ENCODE results near the gene GRP. TPM values are rescaled to one million over a fixed set of nuclear protein-coding genes. Genes with fewer than 3 reads are reported as not detected.

Gene GRP
- total and polyA plus RNA-seq, 8 donors: 0.60 to 3.2 (median 1.5) TPM; not detected in 4

DNA sequence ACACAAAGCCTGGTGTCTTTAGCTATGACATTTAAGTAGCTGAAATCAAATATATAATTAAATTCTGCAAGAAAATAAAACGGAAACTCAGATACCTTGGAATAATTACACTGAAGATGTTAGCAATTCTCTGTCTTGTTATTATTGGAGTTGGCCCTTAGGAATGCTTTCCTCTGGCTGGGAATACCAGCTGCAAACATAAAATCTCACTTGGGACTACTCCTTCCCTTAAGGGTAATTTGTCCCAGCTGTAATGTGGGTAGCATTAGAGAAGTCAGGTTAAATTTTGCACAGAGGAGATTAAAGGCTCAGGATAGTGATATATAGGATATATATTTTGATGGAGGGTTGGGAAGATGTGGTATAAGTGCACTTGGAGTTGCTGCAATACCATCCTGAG lies 37.3 kb upstream of the GRP start:
- H3K27me3 ChIP-seq: peaks cover 0 to 11% (median 0%) of the 10 kb centered on the region in 3 donors
- DNase-seq: no peak
- no peaks in the 10 kb centered on the region for H3K9me3 ChIP-seq
- no peaks in the 10 kb centered on the region for H3K4me1 ChIP-seq
- H3K4me3 ChIP-seq: no peak overlapping the region
- no peaks in the 10 kb centered on the region for H3K36me3 ChIP-seq
- intact Hi-C loops (cut with DNase I; ENCODE audit: low total_unique reads): no loop called here
- H3K27ac ChIP-seq: no peak overlapping the region
- TF ChIP-seq POLR2AphosphoS5 (IDR thresholded peaks at IDR 0.05): no peak
- TF ChIP-seq, protein P1, sequence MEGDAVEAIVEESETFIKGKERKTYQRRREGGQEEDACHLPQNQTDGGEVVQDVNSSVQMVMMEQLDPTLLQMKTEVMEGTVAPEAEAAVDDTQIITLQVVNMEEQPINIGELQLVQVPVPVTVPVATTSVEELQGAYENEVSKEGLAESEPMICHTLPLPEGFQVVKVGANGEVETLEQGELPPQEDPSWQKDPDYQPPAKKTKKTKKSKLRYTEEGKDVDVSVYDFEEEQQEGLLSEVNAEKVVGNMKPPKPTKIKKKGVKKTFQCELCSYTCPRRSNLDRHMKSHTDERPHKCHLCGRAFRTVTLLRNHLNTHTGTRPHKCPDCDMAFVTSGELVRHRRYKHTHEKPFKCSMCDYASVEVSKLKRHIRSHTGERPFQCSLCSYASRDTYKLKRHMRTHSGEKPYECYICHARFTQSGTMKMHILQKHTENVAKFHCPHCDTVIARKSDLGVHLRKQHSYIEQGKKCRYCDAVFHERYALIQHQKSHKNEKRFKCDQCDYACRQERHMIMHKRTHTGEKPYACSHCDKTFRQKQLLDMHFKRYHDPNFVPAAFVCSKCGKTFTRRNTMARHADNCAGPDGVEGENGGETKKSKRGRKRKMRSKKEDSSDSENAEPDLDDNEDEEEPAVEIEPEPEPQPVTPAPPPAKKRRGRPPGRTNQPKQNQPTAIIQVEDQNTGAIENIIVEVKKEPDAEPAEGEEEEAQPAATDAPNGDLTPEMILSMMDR (IDR thresholded peaks at IDR 0.05): no peak
- no peak for TF ChIP-seq EP300 (IDR thresholded peaks at IDR 0.05)
- TF ChIP-seq POLR2A (IDR thresholded peaks at IDR 0.05): no peak
- 83 to 97% (median 92%) methylated on average over 1 of the region's 1 CpG for WGBS, 5 donors

DNA sequence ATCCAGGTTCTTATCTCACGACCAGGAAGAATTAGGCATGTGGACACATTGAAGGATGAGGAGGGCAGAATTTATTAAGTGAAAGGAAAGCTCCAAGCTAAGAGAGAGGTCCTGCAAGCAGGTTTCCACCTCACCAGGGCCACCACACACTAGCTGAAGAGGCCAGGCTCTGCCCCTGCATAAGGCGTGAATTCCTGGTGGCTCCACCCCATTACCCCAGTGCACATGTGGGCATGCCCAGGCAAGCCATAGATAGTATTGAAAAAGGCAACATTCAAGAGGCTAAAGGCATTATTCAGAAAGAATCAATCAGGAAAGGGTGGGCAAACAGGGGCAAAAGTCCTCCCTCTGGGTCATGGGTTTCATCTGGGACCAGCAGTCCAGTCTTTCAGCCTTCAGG lies 30.9 kb upstream of the GRP start:
- H3K27me3 ChIP-seq: no peaks in the 10 kb centered on the region
- TF ChIP-seq POLR2A (IDR thresholded peaks at IDR 0.05) (no peak), EP300 (IDR thresholded peaks at IDR 0.05) (no peak), POLR2AphosphoS5 (IDR thresholded peaks at IDR 0.05) (no peak)
- TF ChIP-seq, protein P1 (IDR thresholded peaks at IDR 0.05): no peak
- intact Hi-C loops (cut with DNase I; ENCODE audit: low total_unique reads): no loop called here
- H3K4me3 ChIP-seq: no peak overlapping the region
- H3K36me3 ChIP-seq: no peaks in the 10 kb centered on the region
- 70 to 89% (median 78%) methylated on average over 2 of the region's 2 CpGs for WGBS, 5 donors
- H3K27ac ChIP-seq: no peak overlapping the region
- no peaks in the 10 kb centered on the region for H3K4me1 ChIP-seq
- DNase-seq: no peak
- no peaks in the 10 kb centered on the region for H3K9me3 ChIP-seq

DNA sequence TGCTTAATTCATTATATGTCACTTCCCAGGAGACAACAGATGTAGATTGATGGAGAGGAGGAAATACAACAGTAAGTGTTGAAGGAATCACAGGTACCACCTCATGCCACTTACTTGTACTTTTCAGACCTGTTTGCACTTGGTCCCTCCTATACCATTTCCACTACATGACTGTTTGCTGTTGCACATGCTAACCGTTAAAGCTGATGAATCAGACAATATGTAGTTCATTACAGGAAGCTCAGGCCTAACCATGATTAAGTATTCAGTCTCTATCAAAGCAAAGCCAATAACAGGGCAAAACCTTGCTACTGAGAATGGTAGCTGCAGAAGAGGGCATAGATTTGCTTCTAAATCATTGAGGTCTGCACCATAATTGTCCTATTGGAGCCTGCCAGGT lies 30.2 kb upstream of the GRP start:
- Histone ChIP-seq H3K27me3 (no peaks in the 10 kb centered on the region), H3K36me3 (no peaks in the 10 kb centered on the region), H3K4me1 (no peaks in the 10 kb centered on the region), H3K9me3 (no peaks in the 10 kb centered on the region), H3K4me3 (no peak overlapping the region), H3K27ac (no peak overlapping the region)
- TF ChIP-seq, protein P1 (IDR thresholded peaks at IDR 0.05): no peak
- no peak for TF ChIP-seq POLR2A (IDR thresholded peaks at IDR 0.05)
- no peak for TF ChIP-seq EP300 (IDR thresholded peaks at IDR 0.05)
- TF ChIP-seq POLR2AphosphoS5 (IDR thresholded peaks at IDR 0.05): no peak
- intact Hi-C loops (cut with DNase I; ENCODE audit: low total_unique reads): no loop called here
- WGBS, 5 donors: 59 to 83% (median 72%) methylated on average over 1 of the region's 1 CpG
- DNase-seq: no peak

DNA sequence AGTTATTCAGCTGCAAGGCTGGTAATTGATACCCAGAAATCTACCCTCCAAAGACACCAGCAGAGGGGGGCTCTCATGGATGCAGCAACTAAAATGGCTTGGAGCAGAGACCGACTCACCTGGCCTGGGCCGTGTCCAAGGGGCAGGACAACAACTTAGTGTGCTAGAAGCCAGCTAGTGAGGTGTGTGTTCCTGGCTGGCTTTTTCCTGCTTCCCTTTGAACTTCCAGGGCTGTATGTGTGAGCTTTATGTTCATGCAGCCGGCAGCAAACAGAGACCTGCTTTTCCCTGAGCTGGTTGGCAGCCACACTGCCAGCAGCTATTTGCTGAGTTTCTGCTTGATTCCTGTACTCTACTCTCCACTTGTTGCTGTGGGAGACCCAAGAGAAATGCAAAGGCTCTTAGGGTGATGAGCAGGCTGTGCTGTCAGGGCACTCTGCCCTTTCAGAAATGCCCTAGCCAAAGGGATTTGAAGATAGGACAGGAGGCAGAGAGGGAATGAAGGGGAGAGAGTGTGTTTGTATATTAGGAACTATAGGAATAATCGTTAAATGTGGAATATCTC lies 23.7 kb upstream of the GRP start:
- Histone ChIP-seq H3K27me3 (peaks cover 0 to 4% (median 0%) of the 10 kb centered on the region in 3 donors), H3K27ac (no peak overlapping the region), H3K9me3 (no peaks in the 10 kb centered on the region), H3K4me3 (no peak overlapping the region), H3K4me1 (no peaks in the 10 kb centered on the region), H3K36me3 (no peaks in the 10 kb centered on the region)
- no peak for TF ChIP-seq EP300 (IDR thresholded peaks at IDR 0.05)
- 39 to 68% (median 50%) methylated on average over 2 to 4 of the region's 4 CpGs for WGBS, 5 donors
- peak in 1 of 2 donors; percentile 6 for DNase-seq
- intact Hi-C loops (cut with DNase I; ENCODE audit: low total_unique reads): no loop called here

DNA sequence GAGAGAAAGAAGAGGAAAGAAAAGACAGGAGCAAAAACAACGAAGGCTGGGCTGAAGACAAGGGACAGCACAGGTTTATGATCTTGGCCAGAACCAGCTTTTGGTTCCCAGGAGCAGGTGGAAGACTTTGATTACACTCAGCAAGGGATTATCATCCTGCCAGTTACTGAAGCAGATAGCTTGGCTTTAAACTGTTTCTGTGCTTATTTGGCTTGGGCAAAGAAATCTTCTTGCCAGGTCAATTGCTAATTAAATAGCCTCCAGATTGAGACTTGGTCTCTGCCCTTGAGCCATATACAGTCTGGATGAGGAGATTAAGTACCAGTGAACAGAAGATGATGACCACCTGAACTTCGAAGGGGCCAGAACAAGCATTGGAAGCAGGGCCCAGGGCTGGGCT lies 22.3 kb upstream of the GRP start:
- peaks cover 0 to 4% (median 0%) of the 10 kb centered on the region in 3 donors for H3K27me3 ChIP-seq
- intact Hi-C loops (cut with DNase I; ENCODE audit: low total_unique reads): no loop called here
- TF ChIP-seq, protein P1 (IDR thresholded peaks at IDR 0.05): no peak
- TF ChIP-seq POLR2AphosphoS5 (IDR thresholded peaks at IDR 0.05) (no peak), EP300 (IDR thresholded peaks at IDR 0.05) (no peak), POLR2A (IDR thresholded peaks at IDR 0.05) (no peak)

More for the DNA sequence above, 22.3 kb upstream of the GRP start:
- Histone ChIP-seq H3K9me3 (no peaks in the 10 kb centered on the region), H3K4me3 (no peak overlapping the region), H3K27ac (no peak overlapping the region), H3K36me3 (no peaks in the 10 kb centered on the region), H3K4me1 (no peaks in the 10 kb centered on the region)
- WGBS, 5 donors: 46 to 64% (median 55%) methylated on average over 2 of the region's 2 CpGs
- DNase-seq: no peak

Measured in stomach (tissue), 9 donors.